Activated T-helper 17 cell treated with anti-CD3 and anti-CD28 coated beads, Interleukin-2, amount 50 U/mL, for 72 hours (primary cell): ENCODE results near the gene USP5. TPM values are rescaled to one million over a fixed set of nuclear protein-coding genes. Genes with fewer than 3 reads are reported as not detected.

Experiments
- ATAC-seq: fragments of 150-1000 bp; cut with Tn5 transposase; replicated peaks from 2 replicates; pipeline ENCODE4 v1.10.0; 2021; ENCODE audit warnings: mild to moderate bottlenecking, moderate library complexity
- H3K27ac Mint-ChIP-seq: one replicate; pipeline ENCODE4 v1.8.0; 2022; ENCODE audit warnings: mixed read lengths
- H3K27me3 Mint-ChIP-seq: one replicate; pipeline ENCODE4 v1.8.0; 2022; ENCODE audit warnings: mixed read lengths
- H3K36me3 Mint-ChIP-seq: one replicate; pipeline ENCODE4 v1.8.0; 2022; ENCODE audit warnings: low read depth, mild to moderate bottlenecking, mixed read lengths
- H3K4me1 Mint-ChIP-seq: one replicate; pipeline ENCODE4 v1.8.0; 2022; ENCODE audit warnings: mixed read lengths
- H3K4me3 Mint-ChIP-seq: one replicate; pipeline ENCODE4 v1.8.0; 2022; ENCODE audit warnings: mild to moderate bottlenecking, mixed read lengths
- H3K9me3 Mint-ChIP-seq: one replicate; pipeline ENCODE4 v1.8.0; 2022; ENCODE audit warnings: mixed read lengths
- total RNA-seq, 2 donors: library from RNA; stranded (reverse); gene quantifications; one replicate each; pipeline ENCODE4 v1.2.3, GENCODE V29; 2022

Gene USP5
- total RNA-seq, 2 donors from 2014 or later, result 83.4 to 149 TPM

DNA sequence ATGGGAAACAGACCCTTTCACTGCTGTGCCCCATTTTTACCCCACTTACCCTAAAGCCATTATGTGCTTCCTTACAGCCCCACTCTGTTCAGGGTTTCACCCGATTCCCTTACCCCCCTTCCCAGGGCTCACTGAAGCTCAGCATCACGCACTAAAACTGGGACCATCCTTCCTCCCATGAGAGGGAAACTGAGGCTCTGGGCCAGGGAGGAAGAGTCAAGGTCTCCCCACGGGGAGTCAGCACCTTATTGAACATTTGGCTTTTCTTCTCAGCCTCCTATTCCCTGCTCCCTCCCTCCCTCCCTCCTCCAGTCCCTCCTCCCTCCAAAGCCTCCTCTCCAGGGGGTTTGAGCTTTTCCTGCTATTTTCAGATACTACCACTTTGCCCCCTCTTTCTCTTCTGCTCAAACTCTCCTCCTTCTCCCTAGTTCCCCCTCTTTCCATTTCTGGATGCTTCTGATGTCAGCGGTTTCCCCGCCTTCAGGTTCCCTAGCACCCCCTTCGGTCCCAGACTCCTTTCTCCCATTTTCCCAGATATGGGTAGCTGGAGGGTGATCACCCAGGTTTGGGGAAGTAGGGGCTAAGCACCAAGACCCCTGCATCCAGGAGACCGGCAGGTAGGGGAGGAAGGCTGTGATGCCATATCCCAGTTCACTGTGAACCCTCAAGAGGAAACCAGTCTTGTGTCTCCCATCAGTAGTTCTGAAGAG is 29.4 kb upstream of the USP5 start:
- Mint-ChIP-seq H3K9me3 (no peaks in the 10 kb centered on the region), H3K36me3 (peaks cover 22% of the 10 kb centered on the region), H3K4me1 (peaks cover 20% of the 10 kb centered on the region), H3K4me3 (peak overlapping the region; percentile 37), H3K27me3 (peaks cover 17% of the 10 kb centered on the region), H3K27ac (peak overlapping the region; percentile 31)
- ATAC-seq, result no peak

DNA sequence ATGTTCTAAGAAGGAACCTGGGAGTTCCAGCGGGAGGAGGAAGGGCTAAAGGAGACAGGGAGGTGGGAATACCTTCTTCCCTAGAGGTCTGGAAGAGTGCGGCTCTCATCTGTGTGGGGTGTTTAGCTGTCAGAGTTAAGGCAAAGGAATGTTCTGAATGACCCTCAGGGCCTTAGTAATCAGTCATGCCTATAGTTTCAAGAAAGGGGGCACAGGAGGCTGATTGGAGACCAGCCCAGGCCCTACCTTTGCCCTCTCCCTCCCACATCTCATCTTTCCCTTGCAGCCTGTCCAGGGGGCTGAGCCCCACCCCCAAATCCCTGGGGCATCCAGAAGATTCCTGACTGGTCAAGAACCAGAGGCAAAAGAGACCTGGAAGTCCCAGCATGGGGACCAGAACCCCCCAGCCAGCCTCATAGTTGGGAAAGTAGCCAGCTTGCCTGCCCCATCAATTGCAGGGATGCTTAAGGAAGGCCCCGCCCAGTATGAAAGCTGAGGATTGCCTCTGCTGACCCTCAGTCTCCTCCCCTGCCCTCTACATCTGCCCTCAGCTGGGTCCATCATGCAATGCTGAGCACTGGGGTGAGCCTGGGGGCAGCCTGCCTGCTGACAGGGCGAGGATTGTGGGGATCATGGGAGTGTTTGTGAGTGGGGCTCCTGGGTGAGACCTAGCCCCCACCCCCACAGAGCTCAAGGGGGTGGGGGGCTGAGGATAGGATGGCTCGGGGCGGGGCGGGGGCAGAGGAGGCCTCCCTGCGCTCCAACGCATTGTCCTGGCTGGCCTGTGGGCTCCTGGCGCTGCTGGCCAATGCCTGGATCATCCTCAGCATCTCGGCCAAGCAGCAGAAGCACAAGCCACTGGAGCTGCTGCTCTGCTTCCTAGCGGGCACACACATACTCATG is 28.5 kb upstream of the USP5 start:
- no peak for ATAC-seq
- Mint-ChIP-seq H3K27me3 (peaks cover 22% of the 10 kb centered on the region), H3K36me3 (peaks cover 13% of the 10 kb centered on the region), H3K4me1 (peaks cover 21% of the 10 kb centered on the region), H3K9me3 (no peaks in the 10 kb centered on the region), H3K27ac (peak overlapping the region; percentile 31), H3K4me3 (no peak overlapping the region)

DNA sequence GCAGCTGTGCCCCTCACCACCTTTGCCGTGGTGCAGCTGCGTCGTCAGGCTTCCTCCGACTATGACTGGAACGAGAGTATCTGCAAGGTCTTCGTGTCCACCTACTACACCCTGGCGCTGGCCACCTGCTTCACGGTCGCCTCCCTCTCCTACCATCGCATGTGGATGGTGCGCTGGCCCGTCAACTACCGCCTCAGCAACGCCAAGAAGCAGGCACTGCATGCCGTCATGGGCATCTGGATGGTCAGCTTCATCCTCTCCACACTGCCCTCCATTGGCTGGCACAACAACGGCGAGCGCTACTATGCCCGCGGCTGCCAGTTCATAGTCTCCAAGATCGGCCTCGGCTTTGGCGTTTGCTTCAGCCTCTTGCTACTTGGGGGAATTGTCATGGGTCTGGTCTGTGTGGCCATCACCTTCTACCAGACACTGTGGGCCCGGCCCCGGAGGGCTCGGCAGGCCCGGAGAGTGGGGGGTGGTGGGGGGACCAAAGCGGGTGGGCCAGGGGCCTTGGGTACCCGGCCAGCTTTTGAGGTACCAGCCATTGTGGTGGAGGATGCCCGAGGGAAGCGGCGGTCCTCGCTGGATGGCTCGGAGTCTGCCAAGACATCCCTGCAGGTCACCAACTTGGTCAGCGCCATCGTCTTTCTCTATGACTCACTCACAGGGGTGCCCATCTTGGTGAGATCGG is 27.7 kb upstream of the USP5 start:
- no peak for ATAC-seq
- H3K27me3 Mint-ChIP-seq, result peaks cover 26% of the 10 kb centered on the region
- peaks cover 5% of the 10 kb centered on the region for H3K36me3 Mint-ChIP-seq
- H3K27ac Mint-ChIP-seq, result no peak overlapping the region
- no peak overlapping the region for H3K4me3 Mint-ChIP-seq
- H3K9me3 Mint-ChIP-seq, result no peaks in the 10 kb centered on the region
- peaks cover 26% of the 10 kb centered on the region for H3K4me1 Mint-ChIP-seq

DNA sequence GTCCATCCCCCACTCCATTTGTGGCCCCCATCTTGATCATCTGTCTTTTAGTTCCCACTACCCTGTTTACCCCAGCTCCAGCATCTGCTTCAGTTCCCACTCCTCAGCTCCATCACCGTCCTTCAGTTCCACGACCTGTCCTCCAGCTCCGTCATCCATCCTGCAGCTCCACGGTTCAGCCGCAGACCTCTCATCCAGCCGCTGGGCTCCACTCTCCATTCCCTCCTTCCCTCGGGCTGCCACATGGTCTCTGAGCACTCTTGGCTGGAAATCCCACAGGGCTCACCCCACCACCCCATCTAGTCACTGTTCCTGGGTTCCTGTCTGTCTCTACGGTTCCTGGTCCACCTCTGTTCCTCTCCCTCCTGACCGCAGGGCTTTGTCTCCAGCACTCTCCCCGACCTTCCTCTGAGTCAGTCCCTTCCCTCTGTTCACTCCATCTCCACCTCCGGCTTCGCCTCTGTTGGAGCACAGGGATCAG is 27.0 kb upstream of the USP5 start:
- Mint-ChIP-seq H3K4me1 (peaks cover 28% of the 10 kb centered on the region), H3K27ac (no peak overlapping the region), H3K4me3 (no peak overlapping the region), H3K9me3 (no peaks in the 10 kb centered on the region), H3K36me3 (no peaks in the 10 kb centered on the region), H3K27me3 (peaks cover 26% of the 10 kb centered on the region)
- no peak for ATAC-seq

DNA sequence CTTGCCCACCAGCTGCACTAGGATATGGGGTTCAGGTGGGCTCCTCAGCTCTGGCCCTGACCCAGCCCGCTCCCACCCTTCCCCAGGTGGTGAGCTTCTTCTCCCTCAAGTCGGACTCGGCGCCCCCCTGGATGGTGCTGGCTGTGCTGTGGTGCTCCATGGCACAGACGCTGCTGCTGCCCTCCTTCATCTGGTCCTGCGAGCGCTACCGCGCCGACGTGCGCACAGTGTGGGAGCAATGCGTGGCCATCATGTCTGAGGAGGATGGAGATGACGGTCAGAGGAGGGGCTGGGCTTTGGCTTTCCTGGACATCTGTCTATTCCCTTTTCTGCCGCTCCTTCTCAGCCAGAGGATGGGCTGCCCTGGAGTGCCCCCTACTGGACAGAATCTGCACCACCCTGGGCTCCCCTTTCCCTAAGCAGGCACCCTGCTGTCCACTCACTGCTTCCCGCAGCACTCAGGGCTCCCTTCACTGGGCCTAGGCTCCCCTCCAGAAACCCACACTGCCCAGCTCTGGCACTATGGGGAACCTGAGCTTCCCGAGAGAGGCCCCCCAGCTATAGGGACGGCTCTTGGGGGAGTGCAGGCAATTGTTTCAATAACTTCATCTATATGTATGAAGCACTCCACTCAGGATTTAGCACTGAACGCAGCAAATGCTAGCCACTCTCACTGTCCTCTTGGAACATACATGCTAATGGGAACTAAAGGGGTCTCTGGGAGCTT is 26.4 kb upstream of the USP5 start:
- Mint-ChIP-seq H3K9me3 (no peaks in the 10 kb centered on the region), H3K27me3 (peaks cover 26% of the 10 kb centered on the region), H3K36me3 (no peaks in the 10 kb centered on the region), H3K4me3 (peak overlapping the region; percentile 12), H3K27ac (no peak overlapping the region), H3K4me1 (peaks cover 28% of the 10 kb centered on the region)
- peak; percentile 75 for ATAC-seq

DNA sequence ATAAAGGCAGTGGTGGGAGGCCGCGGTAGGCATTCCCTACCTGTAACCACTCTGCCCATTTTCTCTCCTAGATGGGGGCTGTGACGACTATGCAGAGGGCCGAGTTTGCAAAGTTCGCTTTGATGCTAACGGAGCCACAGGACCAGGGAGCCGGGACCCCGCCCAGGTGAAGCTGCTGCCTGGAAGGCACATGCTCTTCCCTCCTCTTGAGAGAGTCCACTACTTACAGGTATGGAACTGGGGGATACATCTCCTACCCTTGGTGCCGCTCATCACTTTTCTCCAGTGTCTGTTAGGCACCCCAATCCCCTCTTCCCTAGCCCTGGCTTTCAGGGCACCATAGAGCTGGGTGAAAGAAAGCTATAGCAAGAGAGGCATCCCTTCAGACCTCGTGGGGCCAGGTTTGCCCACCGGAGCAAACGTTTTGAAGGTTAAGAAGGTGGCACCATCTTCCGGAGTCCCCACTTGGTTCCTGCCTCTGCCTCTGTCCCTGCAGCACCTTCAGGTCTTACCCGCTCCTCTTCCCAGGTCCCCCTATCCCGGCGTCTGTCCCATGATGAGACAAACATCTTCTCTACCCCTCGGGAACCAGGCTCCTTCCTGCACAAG is 25.7 kb upstream of the USP5 start:
- no peak for ATAC-seq
- peaks cover 26% of the 10 kb centered on the region for H3K27me3 Mint-ChIP-seq

DNA sequence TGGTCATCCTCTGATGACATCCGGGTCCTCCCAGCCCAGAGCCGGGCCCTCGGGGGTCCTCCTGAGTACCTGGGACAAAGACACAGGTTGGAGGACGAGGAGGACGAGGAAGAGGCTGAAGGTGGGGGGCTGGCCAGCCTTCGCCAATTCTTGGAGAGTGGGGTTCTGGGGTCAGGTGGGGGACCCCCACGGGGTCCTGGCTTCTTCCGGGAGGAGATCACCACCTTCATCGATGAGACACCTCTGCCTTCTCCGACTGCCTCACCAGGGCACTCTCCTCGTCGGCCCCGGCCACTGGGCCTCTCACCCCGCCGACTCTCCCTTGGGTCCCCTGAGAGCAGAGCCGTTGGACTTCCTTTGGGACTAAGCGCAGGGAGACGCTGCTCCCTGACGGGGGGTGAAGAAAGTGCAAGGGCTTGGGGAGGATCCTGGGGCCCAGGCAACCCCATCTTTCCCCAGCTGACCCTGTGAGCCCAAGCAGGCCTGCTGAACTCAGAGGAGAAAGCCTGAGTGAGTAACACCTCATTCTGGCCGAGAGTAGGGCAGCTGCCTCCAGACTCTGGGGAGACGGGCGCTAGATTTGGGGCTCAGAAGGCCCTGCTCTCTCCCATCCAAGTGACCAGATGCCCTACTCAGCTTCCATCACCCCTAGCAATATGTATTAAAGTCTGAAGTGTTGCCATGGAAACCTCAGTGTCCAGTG is 25.1 kb upstream of the USP5 start:
- no peak overlapping the region for H3K27ac Mint-ChIP-seq
- no peaks in the 10 kb centered on the region for H3K9me3 Mint-ChIP-seq
- H3K27me3 Mint-ChIP-seq, result peaks cover 26% of the 10 kb centered on the region
- no peak for ATAC-seq
- peaks cover 22% of the 10 kb centered on the region for H3K4me1 Mint-ChIP-seq
- H3K4me3 Mint-ChIP-seq, result peak overlapping the region; percentile 66
- no peaks in the 10 kb centered on the region for H3K36me3 Mint-ChIP-seq

More for the DNA sequence above, 25.7 kb upstream of the USP5 start:
- no peak overlapping the region for H3K27ac Mint-ChIP-seq
- no peaks in the 10 kb centered on the region for H3K36me3 Mint-ChIP-seq
- peaks cover 23% of the 10 kb centered on the region for H3K4me1 Mint-ChIP-seq
- no peak overlapping the region for H3K4me3 Mint-ChIP-seq
- H3K9me3 Mint-ChIP-seq, result no peaks in the 10 kb centered on the region

DNA sequence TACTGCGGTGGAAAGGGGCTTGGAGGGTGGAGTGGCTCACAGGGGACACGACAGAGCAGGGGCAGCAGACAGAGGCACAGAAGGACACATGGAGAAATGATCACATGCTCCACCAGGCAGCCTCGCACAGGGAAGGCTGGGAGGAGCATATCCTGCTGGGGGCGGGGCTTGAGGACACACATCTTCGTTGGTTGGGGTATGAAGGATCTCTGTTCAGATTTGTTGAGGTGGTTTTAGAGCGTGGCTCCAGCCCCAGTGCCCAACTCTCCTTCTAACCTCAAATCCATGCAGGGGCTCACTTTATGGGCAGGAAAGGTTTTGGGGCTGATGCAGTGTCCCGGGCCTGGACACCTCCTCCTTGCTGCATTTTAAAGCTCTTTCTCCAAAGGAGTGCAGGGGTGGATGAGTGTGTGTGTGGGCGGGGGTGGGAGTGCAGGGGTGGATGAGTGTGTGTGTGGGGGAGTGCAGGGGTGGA is 24.5 kb upstream of the USP5 start:
- Mint-ChIP-seq H3K4me1 (peaks cover 22% of the 10 kb centered on the region), H3K9me3 (no peaks in the 10 kb centered on the region), H3K27ac (no peak overlapping the region), H3K4me3 (peak overlapping the region; percentile 66), H3K36me3 (no peaks in the 10 kb centered on the region), H3K27me3 (peaks cover 26% of the 10 kb centered on the region)
- ATAC-seq, result peak; percentile 46

DNA sequence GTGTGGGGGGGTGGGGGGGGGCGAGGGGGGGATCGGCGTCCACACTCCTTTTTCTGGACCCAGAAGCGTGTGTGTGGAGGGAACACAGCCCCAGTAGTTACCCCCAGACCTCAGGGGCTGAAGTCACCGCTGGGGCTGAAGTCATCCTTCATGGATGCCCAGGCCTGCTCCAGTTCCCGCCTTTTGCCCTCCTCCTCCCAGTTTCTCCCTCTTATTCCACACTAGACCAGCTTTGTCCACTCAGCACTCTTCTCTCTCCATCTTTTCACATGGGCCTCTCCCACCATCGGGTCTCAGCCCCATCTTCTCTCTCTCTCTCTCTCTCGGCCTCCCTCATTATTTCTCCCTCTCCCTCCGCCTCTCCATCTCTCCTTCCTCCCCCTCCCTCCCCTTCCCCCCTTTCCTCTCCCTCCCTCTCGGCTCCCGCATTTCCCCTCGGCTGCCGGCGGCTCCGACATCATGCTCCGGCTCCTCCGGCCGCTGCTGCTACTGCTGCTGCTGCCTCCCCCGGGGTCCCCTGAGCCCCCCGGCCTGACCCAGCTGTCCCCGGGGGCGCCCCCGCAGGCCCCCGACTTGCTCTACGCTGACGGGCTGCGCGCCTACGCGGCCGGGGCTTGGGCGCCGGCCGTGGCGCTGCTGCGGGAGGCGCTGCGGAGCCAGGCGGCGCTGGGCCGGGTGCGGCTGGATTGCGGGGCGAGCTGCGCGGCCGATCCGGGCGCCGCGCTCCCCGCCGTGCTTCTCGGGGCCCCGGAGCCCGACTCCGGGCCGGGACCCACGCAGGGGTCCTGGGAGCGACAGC is 23.8 kb upstream of the USP5 start, which contains the start of gene P3H3:
P3H3 (plus strand) TSS at position 426 of the 799 bp plus-strand sequence; CDS start at position 460, 34 bp downstream.
- Mint-ChIP-seq H3K4me3 (peak within 1 kb of the TSS; percentile 86), H3K9me3 (no peaks in the 10 kb centered on the region), H3K27ac (peak within 1 kb of the TSS; percentile 72), H3K27me3 (peaks cover 24% of the 10 kb centered on the region), H3K36me3 (no peaks in the 10 kb centered on the region), H3K4me1 (peaks cover 22% of the 10 kb centered on the region)
- ATAC-seq, result peak; percentile 41

DNA sequence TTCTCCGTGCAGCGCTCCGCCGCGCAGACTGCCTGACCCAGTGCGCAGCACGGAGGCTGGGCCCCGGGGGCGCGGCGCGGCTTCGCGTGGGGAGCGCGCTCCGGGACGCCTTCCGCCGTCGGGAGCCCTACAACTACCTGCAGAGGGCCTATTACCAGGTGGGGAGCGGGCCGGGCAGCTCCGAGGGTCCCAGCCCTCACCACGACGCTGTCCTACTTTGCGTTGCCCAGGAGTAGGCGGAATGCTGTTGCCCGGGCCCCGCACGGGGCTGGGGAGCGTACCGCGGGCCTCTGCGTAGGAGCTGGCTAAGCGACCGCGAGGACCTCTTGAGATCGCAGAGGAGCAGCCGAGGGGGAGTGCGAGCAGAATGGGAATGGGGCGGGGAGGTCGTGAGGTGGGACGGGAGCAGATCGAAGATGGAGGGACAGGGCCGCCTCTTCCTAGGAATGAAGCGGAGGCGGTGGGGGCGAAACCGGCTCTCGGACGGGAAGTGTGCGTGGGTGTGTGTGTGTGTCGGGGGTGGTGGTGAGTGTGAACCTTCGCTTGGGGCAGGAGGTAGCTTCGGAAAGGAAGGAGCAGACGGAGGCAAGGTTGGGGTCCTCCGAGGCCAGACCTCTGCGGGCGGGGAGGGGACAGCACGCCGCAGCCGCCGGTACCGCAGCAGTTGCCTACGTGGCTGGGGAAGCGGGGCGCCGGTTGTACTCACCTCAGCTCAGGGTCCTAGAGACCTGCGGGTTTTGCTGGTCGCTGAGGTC is 23.0 kb upstream of the USP5 start:
- peak overlapping the region; percentile 86 for H3K4me3 Mint-ChIP-seq
- H3K9me3 Mint-ChIP-seq, result no peaks in the 10 kb centered on the region
- peaks cover 24% of the 10 kb centered on the region for H3K27me3 Mint-ChIP-seq
- H3K36me3 Mint-ChIP-seq, result no peaks in the 10 kb centered on the region
- peak overlapping the region; percentile 72 for H3K27ac Mint-ChIP-seq
- peak; percentile 56 for ATAC-seq
- H3K4me1 Mint-ChIP-seq, result peaks cover 22% of the 10 kb centered on the region

DNA sequence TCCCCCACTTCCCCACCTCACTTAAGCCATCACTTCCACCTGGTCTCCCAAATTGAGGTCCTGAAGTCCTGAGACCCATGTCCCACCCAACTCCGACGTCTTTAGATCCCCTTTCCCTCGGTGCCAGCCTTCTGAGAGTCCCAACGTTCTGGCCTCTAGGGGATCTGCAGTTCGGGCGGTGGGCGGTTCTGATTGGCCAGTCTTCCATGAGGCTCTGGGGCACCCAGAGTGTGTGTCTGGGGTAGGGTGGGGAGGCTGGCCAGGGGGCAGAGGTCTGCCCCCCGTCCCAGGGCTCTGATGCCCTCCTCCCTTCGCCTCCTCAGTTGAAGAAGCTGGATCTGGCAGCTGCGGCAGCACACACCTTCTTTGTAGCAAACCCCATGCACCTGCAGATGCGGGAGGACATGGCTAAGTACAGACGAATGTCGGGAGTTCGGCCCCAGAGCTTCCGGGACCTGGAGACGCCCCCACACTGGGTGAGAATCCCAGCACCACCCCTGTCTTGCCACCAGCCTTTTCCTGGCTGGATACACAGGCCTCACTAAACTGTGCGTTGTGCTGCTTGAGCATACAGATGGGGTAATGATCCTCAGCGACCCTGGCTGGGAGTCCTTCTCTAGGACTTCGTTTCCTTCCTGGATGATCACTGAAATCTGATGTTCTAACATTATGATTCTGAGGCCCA is 22.3 kb upstream of the USP5 start:
- H3K4me3 Mint-ChIP-seq, result peak overlapping the region; percentile 86
- ATAC-seq, result no peak

More for the DNA sequence above, 22.3 kb upstream of the USP5 start:
- peaks cover 3% of the 10 kb centered on the region for H3K9me3 Mint-ChIP-seq
- H3K4me1 Mint-ChIP-seq, result peaks cover 28% of the 10 kb centered on the region
- no peaks in the 10 kb centered on the region for H3K36me3 Mint-ChIP-seq
- H3K27me3 Mint-ChIP-seq, result peaks cover 22% of the 10 kb centered on the region
- H3K27ac Mint-ChIP-seq, result peak overlapping the region; percentile 72
